GM12878 (cell line): Measurements from ENCODE around the gene OGFR. TPM values are rescaled to one million over a fixed set of nuclear protein-coding genes. Genes with fewer than 3 reads are reported as not detected.

ENCODE experiments used
- ATAC-seq: fragments of 200-7000 bp; cut with Tn5 transposase; 3 replicates; pipeline ENCODE4 v1.9.1; 2020; ENCODE audit warnings: mild to moderate bottlenecking, moderate library complexity
- BruUV-seq: library from RNA; stranded (reverse); fragments of 400-500 nt; replicated peaks from 2 replicates; lab custom pipeline; 2021; lab: Mats Ljungman, UMichigan
- CTCF ChIA-PET: fragments of 300-600 bp; sonication (Branson Sonifier 250); formaldehyde crosslinking; extraction: SDS; loops from one replicate; lab custom pipeline; 2021; ENCODE audit warnings: inconsistent platforms; lab: Yijun Ruan, JAX
- POLR2A ChIA-PET: fragments of 350-600 bp; formaldehyde crosslinking; extraction: SDS; loops from one replicate; lab custom pipeline; 2021; ENCODE audit warnings: inconsistent platforms; lab: Charles Lee
- RAD21 ChIA-PET: fragments of 300-600 bp; sonication (Branson Sonifier 250); formaldehyde crosslinking; loops from one replicate; lab custom pipeline; 2023; ENCODE audit warnings: antibody characterized with exemption; ENCODE audit not compliant: unreplicated experiment; lab: Charles Lee
- SMC1A ChIA-PET: fragments of 300-600 bp; sonication (Branson Sonifier 250); formaldehyde crosslinking; loops from one replicate; lab custom pipeline; 2023; ENCODE audit not compliant: unreplicated experiment, uncharacterized antibody; lab: Charles Lee
- DNase-seq: peaks from one replicate; pipeline ENCODE4 v3.0.0-alpha.2; 2011; ENCODE audit warnings: low read depth, low spot score
- FAIRE-seq: peaks from 3 replicates; lab custom pipeline; 2011; peaks lifted over from hg19 to GRCh38; lab: Jason Lieb, UNC
- H2AFZ ChIP-seq: 2 replicates; pipeline ENCODE4 v1.6.0; 2011; ENCODE audit warnings: low read depth, low read length, control low read depth; ENCODE audit not compliant: control insufficient read depth
- H3K27ac ChIP-seq: 2 replicates; pipeline ENCODE4 v1.5.1; 2011; ENCODE audit warnings: control low read depth; ENCODE audit not compliant: control insufficient read depth, insufficient read depth
- H3K27me3 ChIP-seq, 2 experiments: replicated peaks in 1 of 2; 2 replicates each; pipeline versions ENCODE4 v1.6.0 to v1.6.1; 2011; ENCODE audit warnings: low read length in 1 of 2; ENCODE audit not compliant: control insufficient read depth in 2 of 2, insufficient read depth in 2 of 2
- H3K36me3 ChIP-seq, 2 experiments: 2 replicates each; pipeline ENCODE4 v1.5.1; 2011; ENCODE audit warnings: low read length in 1 of 2; ENCODE audit not compliant: control insufficient read depth in 2 of 2, insufficient read depth in 2 of 2
- H3K4me1 ChIP-seq: 2 replicates; pipeline ENCODE4 v1.6.1; 2011; ENCODE audit warnings: mild to moderate bottlenecking, low read length, moderate library complexity, mixed read lengths; ENCODE audit not compliant: control insufficient read depth, insufficient read depth
- H3K4me2 ChIP-seq: 2 replicates; pipeline ENCODE4 v1.6.0; 2011; ENCODE audit warnings: control low read depth; ENCODE audit not compliant: control insufficient read depth, insufficient read depth
- H3K4me3 ChIP-seq: fragments of 200-600 bp; sonication (generic); 2 replicates; pipeline ENCODE4 v1.5.1; 2016
- H3K79me2 ChIP-seq: 2 replicates; pipeline ENCODE4 v1.6.0; 2011; ENCODE audit warnings: low read length; ENCODE audit not compliant: control insufficient read depth, insufficient read depth
- H3K9ac ChIP-seq: 2 replicates; pipeline ENCODE4 v1.8.0; 2011; ENCODE audit warnings: low read length, control low read depth, mixed read lengths; ENCODE audit not compliant: control insufficient read depth, insufficient read depth
- H3K9me3 ChIP-seq: replicated peaks from 3 replicates; pipeline ENCODE4 v1.5.1; 2011; ENCODE audit warnings: mild to moderate bottlenecking, low read length; ENCODE audit not compliant: control insufficient read depth, insufficient read depth
- H4K20me1 ChIP-seq: 2 replicates; pipeline ENCODE4 v1.6.0; 2011; ENCODE audit not compliant: control insufficient read depth, insufficient read depth
- MYC ChIP-seq: IDR thresholded peaks from 2 replicates; pipeline ENCODE4 v1.6.1; 2011; ENCODE audit warnings: mild to moderate bottlenecking, low read length, moderate library complexity, inconsistent platforms; ENCODE audit not compliant: insufficient read depth, insufficient replicate concordance, insufficient read length, severe bottlenecking
- NR2C2 ChIP-seq: IDR thresholded peaks from 2 replicates; pipeline ENCODE4 v1.6.1; 2011; ENCODE audit warnings: borderline replicate concordance, low read depth; ENCODE audit not compliant: control insufficient read depth, insufficient read length
- POLR2AphosphoS5 ChIP-seq: IDR thresholded peaks from 2 replicates; pipeline ENCODE4 v1.6.1; 2011; ENCODE audit warnings: mild to moderate bottlenecking, low read length, inconsistent platforms
- YY1 ChIP-seq: IDR thresholded peaks from 2 replicates; pipeline ENCODE4 v1.6.1; 2011; ENCODE audit warnings: low read depth, mild to moderate bottlenecking, low read length
- ZBED1 ChIP-seq: IDR thresholded peaks from 2 replicates; pipeline ENCODE4 v1.6.1; 2016; ENCODE audit warnings: borderline replicate concordance
- WGBS: methylation state at CpG from one replicate; pipeline ENCODE4 v1.1.6; 2016; ENCODE audit warnings: low lambda C conversion rate; ENCODE audit not compliant: insufficient replicate concordance, insufficient coverage; ENCODE audit errors: missing lambda C conversion rate; 5-methylcytosine and 5-hydroxymethylcytosine counted together
- in situ Hi-C: fragments of 300-500 bp; cut with MboI; formaldehyde crosslinking; loops from 9 replicates; pipeline ENCODE4 v1.14.3; 2018; ENCODE audit warnings: mixed read lengths
- intact Hi-C: fragments of 100-400 bp; cut with micrococcal nuclease; formaldehyde crosslinking; loops from one replicate; pipeline ENCODE4 v1.14.2; 2022; ENCODE audit not compliant: unreplicated experiment
- polyA plus RNA-seq, 11 experiments: library from polyadenylated mRNA; depleted of rRNA in 4 of 11; unstranded in 6 of 11; stranded (reverse) in 5 of 11; fragments of >200 nt; fragmentation: Nextera tagmentation in 4 of 11; fragmentation: Illumina TruSeq in 1 of 11; extraction: Ambion mirVana in 4 of 11; extraction: Trizol in 1 of 11; gene quantifications; 1 replicate in 1 of 11; 2 replicates in 10 of 11; pipeline versions ENCODE4 v1.2.1 to v1.2.3, GENCODE V29; 2011 to 2016; ENCODE audit warnings: inconsistent platforms in 2 of 11, missing spikeins in 2 of 11, low read depth in 1 of 11
- total RNA-seq, 4 experiments: library from RNA; depleted of rRNA in 3 of 4; stranded (reverse); fragments of >200 nt in 3 of 4; fragmentation: Illumina TruSeq in 1 of 4; extraction: Trizol in 1 of 4; gene quantifications; 2 replicates each; pipeline versions ENCODE4 v1.2.1 to v1.2.3, GENCODE V29; 2013 to 2021
- TF ChIP-seq, protein P1 (sequence below): fragments of 450-650 bp; formaldehyde crosslinking; IDR thresholded peaks from 2 replicates; pipeline ENCODE4 v1.4.0; 2020; ENCODE audit warnings: mild to moderate bottlenecking, moderate library complexity
- TF ChIP-seq, protein P2 (sequence below): fragments of 450-650 bp; IDR thresholded peaks from 2 replicates; pipeline ENCODE4 v1.6.1; 2017; ENCODE audit warnings: antibody characterized with exemption, mild to moderate bottlenecking, moderate library complexity

The OGFR gene
- total and polyA plus RNA-seq, 10 of the 15 experiments (the other 5 are each of a cell fraction or from before 2014, with no cell fraction given): 0.72 to 62.1 (median 27.3) TPM

- in situ Hi-C loops (no loop called here), intact Hi-C loops (no loop called here)
- H3K4me1 ChIP-seq: no peaks in the 10 kb centered on the region; the same call in 1 of the 2 replicates
- ATAC-seq (no peak), FAIRE-seq (no peak), DNase-seq (no peak)
- RAD21 ChIA-PET: no interaction called here
- no peak overlapping the region for H3K9ac ChIP-seq
- no peaks in the 10 kb centered on the region for H3K27me3 ChIP-seq
- H3K9me3 ChIP-seq: no peaks in the 10 kb centered on the region
- no peaks in the 10 kb centered on the region for H3K36me3 ChIP-seq
- H3K79me2 ChIP-seq: no peaks in the 10 kb centered on the region
- WGBS: 69% methylated on average over 8 of the region's 8 CpGs
- TF ChIP-seq NR2C2: no peak
- no peak for TF ChIP-seq POLR2AphosphoS5
- TF ChIP-seq MYC: no peak
- no peak for TF ChIP-seq YY1
- SMC1A ChIA-PET: no interaction called here
- POLR2A ChIA-PET: no interaction called here
- no TSS peak for BruUV-seq
- CTCF ChIA-PET: no interaction called here
- no peak overlapping the region for H3K4me3 ChIP-seq
- H3K27ac ChIP-seq: no peak overlapping the region
- H4K20me1 ChIP-seq: no peaks in the 10 kb centered on the region
- H2AFZ ChIP-seq: no peak overlapping the region
- H3K4me2 ChIP-seq: no peak overlapping the region
Measured at GRCh38 chr20:62852196-62852595, 47.6 kb downstream of the OGFR start.

GRCh38 chr20:62852841-62853240, 48.2 kb downstream of the OGFR start:
- no peak overlapping the region for H3K9ac ChIP-seq
- no peak overlapping the region for H2AFZ ChIP-seq
- no peaks in the 10 kb centered on the region for H3K36me3 ChIP-seq
- no peaks in the 10 kb centered on the region for H4K20me1 ChIP-seq
- no TSS peak for BruUV-seq
- intact Hi-C loops (no loop called here), in situ Hi-C loops (no loop called here)
- no peak overlapping the region for H3K4me2 ChIP-seq
- RAD21 ChIA-PET: no interaction called here
- CTCF ChIA-PET: no interaction called here
- DNase-seq (no peak), FAIRE-seq (no peak), ATAC-seq (no peak)
- H3K4me1 ChIP-seq: no peaks in the 10 kb centered on the region; the same call in 1 of the 2 replicates
- SMC1A ChIA-PET: no interaction called here
- H3K79me2 ChIP-seq: no peaks in the 10 kb centered on the region
- H3K9me3 ChIP-seq: no peaks in the 10 kb centered on the region
- POLR2A ChIA-PET: no interaction called here
- H3K4me3 ChIP-seq: no peak overlapping the region
- no peaks in the 10 kb centered on the region for H3K27me3 ChIP-seq
- H3K27ac ChIP-seq: no peak overlapping the region
- WGBS: 93% methylated on average over 12 of the region's 12 CpGs
- TF ChIP-seq, protein P1, sequence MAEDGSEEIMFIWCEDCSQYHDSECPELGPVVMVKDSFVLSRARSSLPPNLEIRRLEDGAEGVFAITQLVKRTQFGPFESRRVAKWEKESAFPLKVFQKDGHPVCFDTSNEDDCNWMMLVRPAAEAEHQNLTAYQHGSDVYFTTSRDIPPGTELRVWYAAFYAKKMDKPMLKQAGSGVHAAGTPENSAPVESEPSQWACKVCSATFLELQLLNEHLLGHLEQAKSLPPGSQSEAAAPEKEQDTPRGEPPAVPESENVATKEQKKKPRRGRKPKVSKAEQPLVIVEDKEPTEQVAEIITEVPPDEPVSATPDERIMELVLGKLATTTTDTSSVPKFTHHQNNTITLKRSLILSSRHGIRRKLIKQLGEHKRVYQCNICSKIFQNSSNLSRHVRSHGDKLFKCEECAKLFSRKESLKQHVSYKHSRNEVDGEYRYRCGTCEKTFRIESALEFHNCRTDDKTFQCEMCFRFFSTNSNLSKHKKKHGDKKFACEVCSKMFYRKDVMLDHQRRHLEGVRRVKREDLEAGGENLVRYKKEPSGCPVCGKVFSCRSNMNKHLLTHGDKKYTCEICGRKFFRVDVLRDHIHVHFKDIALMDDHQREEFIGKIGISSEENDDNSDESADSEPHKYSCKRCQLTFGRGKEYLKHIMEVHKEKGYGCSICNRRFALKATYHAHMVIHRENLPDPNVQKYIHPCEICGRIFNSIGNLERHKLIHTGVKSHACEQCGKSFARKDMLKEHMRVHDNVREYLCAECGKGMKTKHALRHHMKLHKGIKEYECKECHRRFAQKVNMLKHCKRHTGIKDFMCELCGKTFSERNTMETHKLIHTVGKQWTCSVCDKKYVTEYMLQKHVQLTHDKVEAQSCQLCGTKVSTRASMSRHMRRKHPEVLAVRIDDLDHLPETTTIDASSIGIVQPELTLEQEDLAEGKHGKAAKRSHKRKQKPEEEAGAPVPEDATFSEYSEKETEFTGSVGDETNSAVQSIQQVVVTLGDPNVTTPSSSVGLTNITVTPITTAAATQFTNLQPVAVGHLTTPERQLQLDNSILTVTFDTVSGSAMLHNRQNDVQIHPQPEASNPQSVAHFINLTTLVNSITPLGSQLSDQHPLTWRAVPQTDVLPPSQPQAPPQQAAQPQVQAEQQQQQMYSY: no peak
- TF ChIP-seq ZBED1: no peak
- TF ChIP-seq, protein P2, sequence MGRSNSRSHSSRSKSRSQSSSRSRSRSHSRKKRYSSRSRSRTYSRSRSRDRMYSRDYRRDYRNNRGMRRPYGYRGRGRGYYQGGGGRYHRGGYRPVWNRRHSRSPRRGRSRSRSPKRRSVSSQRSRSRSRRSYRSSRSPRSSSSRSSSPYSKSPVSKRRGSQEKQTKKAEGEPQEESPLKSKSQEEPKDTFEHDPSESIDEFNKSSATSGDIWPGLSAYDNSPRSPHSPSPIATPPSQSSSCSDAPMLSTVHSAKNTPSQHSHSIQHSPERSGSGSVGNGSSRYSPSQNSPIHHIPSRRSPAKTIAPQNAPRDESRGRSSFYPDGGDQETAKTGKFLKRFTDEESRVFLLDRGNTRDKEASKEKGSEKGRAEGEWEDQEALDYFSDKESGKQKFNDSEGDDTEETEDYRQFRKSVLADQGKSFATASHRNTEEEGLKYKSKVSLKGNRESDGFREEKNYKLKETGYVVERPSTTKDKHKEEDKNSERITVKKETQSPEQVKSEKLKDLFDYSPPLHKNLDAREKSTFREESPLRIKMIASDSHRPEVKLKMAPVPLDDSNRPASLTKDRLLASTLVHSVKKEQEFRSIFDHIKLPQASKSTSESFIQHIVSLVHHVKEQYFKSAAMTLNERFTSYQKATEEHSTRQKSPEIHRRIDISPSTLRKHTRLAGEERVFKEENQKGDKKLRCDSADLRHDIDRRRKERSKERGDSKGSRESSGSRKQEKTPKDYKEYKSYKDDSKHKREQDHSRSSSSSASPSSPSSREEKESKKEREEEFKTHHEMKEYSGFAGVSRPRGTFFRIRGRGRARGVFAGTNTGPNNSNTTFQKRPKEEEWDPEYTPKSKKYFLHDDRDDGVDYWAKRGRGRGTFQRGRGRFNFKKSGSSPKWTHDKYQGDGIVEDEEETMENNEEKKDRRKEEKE: no peak
